GM12878 (cell line): ENCODE data around the gene TACC3. TPM values are rescaled to one million over a fixed set of nuclear protein-coding genes. Genes with fewer than 3 reads are reported as not detected.

Experiments
- ATAC-seq: fragments of 200-7000 bp; cut with Tn5 transposase; 3 replicates; pipeline ENCODE4 v1.9.1; 2020; ENCODE audit warnings: mild to moderate bottlenecking, moderate library complexity
- BruUV-seq: library from RNA; stranded (reverse); fragments of 400-500 nt; replicated peaks from 2 replicates; lab custom pipeline; 2021; lab: Mats Ljungman, UMichigan
- CTCF ChIA-PET: fragments of 300-600 bp; sonication (Branson Sonifier 250); formaldehyde crosslinking; extraction: SDS; loops from one replicate; lab custom pipeline; 2021; ENCODE audit warnings: inconsistent platforms; lab: Yijun Ruan, JAX
- POLR2A ChIA-PET: fragments of 350-600 bp; formaldehyde crosslinking; extraction: SDS; loops from one replicate; lab custom pipeline; 2021; ENCODE audit warnings: inconsistent platforms; lab: Charles Lee
- RAD21 ChIA-PET: fragments of 300-600 bp; sonication (Branson Sonifier 250); formaldehyde crosslinking; loops from one replicate; lab custom pipeline; 2023; ENCODE audit warnings: antibody characterized with exemption; ENCODE audit not compliant: unreplicated experiment; lab: Charles Lee
- SMC1A ChIA-PET: fragments of 300-600 bp; sonication (Branson Sonifier 250); formaldehyde crosslinking; loops from one replicate; lab custom pipeline; 2023; ENCODE audit not compliant: unreplicated experiment, uncharacterized antibody; lab: Charles Lee
- DNase-seq: peaks from one replicate; pipeline ENCODE4 v3.0.0-alpha.2; 2011; ENCODE audit warnings: low read depth, low spot score
- FAIRE-seq: peaks from 3 replicates; lab custom pipeline; 2011; peaks lifted over from hg19 to GRCh38; lab: Jason Lieb, UNC
- H2AFZ ChIP-seq: 2 replicates; pipeline ENCODE4 v1.6.0; 2011; ENCODE audit warnings: low read depth, low read length, control low read depth; ENCODE audit not compliant: control insufficient read depth
- H3K27ac ChIP-seq: 2 replicates; pipeline ENCODE4 v1.5.1; 2011; ENCODE audit warnings: control low read depth; ENCODE audit not compliant: control insufficient read depth, insufficient read depth
- H3K27me3 ChIP-seq, 2 experiments: replicated peaks in 1 of 2; 2 replicates each; pipeline versions ENCODE4 v1.6.0 to v1.6.1; 2011; ENCODE audit warnings: low read length in 1 of 2; ENCODE audit not compliant: control insufficient read depth in 2 of 2, insufficient read depth in 2 of 2
- H3K36me3 ChIP-seq, 2 experiments: 2 replicates each; pipeline ENCODE4 v1.5.1; 2011; ENCODE audit warnings: low read length in 1 of 2; ENCODE audit not compliant: control insufficient read depth in 2 of 2, insufficient read depth in 2 of 2
- H3K4me1 ChIP-seq: 2 replicates; pipeline ENCODE4 v1.6.1; 2011; ENCODE audit warnings: mild to moderate bottlenecking, low read length, moderate library complexity, mixed read lengths; ENCODE audit not compliant: control insufficient read depth, insufficient read depth
- H3K4me2 ChIP-seq: 2 replicates; pipeline ENCODE4 v1.6.0; 2011; ENCODE audit warnings: control low read depth; ENCODE audit not compliant: control insufficient read depth, insufficient read depth
- H3K4me3 ChIP-seq: fragments of 200-600 bp; sonication (generic); 2 replicates; pipeline ENCODE4 v1.5.1; 2016
- H3K79me2 ChIP-seq: 2 replicates; pipeline ENCODE4 v1.6.0; 2011; ENCODE audit warnings: low read length; ENCODE audit not compliant: control insufficient read depth, insufficient read depth
- H3K9ac ChIP-seq: 2 replicates; pipeline ENCODE4 v1.8.0; 2011; ENCODE audit warnings: low read length, control low read depth, mixed read lengths; ENCODE audit not compliant: control insufficient read depth, insufficient read depth
- H3K9me3 ChIP-seq: replicated peaks from 3 replicates; pipeline ENCODE4 v1.5.1; 2011; ENCODE audit warnings: mild to moderate bottlenecking, low read length; ENCODE audit not compliant: control insufficient read depth, insufficient read depth
- H4K20me1 ChIP-seq: 2 replicates; pipeline ENCODE4 v1.6.0; 2011; ENCODE audit not compliant: control insufficient read depth, insufficient read depth
- BHLHE40 ChIP-seq, 2 experiments: fragments of 450-650 bp in 1 of 2; IDR thresholded peaks; 2 replicates each; pipeline ENCODE4 v1.6.1; 2011 to 2017; ENCODE audit warnings: low read depth in 2 of 2, borderline replicate concordance in 1 of 2, improper control_type of control experiment in 1 of 2, low read length in 1 of 2, mild to moderate bottlenecking in 1 of 2
- HCFC1 ChIP-seq: fragments of 150-350 bp; IDR thresholded peaks from 2 replicates; pipeline ENCODE4 v1.6.1; 2014; ENCODE audit warnings: low read length
- NFYA ChIP-seq: IDR thresholded peaks from 2 replicates; pipeline ENCODE4 v1.6.1; 2011; ENCODE audit warnings: low read depth, mild to moderate bottlenecking, low read length, improper control_type of control experiment, borderline replicate concordance
- NRF1 ChIP-seq: conservative IDR thresholded peaks from 2 replicates; pipeline ENCODE4 v1.6.1; 2011; ENCODE audit warnings: mild to moderate bottlenecking, low read depth, low read length, improper control_type of control experiment
- POLR2AphosphoS5 ChIP-seq: IDR thresholded peaks from 2 replicates; pipeline ENCODE4 v1.6.1; 2011; ENCODE audit warnings: mild to moderate bottlenecking, low read length, inconsistent platforms
- POU2F2 ChIP-seq: IDR thresholded peaks from 3 replicates; pipeline ENCODE4 v1.6.1; 2011; ENCODE audit warnings: low read depth, mild to moderate bottlenecking, low read length, borderline replicate concordance
- SREBF1 ChIP-seq: IDR thresholded peaks from 2 replicates; pipeline ENCODE4 v1.6.1; 2012; ENCODE audit warnings: mild to moderate bottlenecking, low read length
- SRF ChIP-seq, 2 experiments: IDR thresholded peaks; 2 replicates each; pipeline ENCODE4 v1.6.1; 2011; ENCODE audit warnings: low read depth in 2 of 2, low read length in 2 of 2, mild to moderate bottlenecking in 1 of 2, moderate library complexity in 1 of 2
- SUPT20H ChIP-seq: IDR thresholded peaks from 2 replicates; pipeline ENCODE4 v1.6.1; 2011; ENCODE audit warnings: low read depth, mild to moderate bottlenecking, low read length, moderate library complexity, borderline replicate concordance; ENCODE audit not compliant: control insufficient read depth
- TAF1 ChIP-seq: IDR thresholded peaks from 2 replicates; pipeline ENCODE4 v1.6.1; 2011; ENCODE audit warnings: mild to moderate bottlenecking, low read depth, low read length, borderline replicate concordance
- TCF3 ChIP-seq: IDR thresholded peaks from 2 replicates; pipeline ENCODE4 v1.6.1; 2012; ENCODE audit warnings: low read depth, mild to moderate bottlenecking, low read length, borderline replicate concordance; ENCODE audit not compliant: insufficient read depth
- ZNF384 ChIP-seq: IDR thresholded peaks from 2 replicates; pipeline ENCODE4 v1.6.1; 2012; ENCODE audit warnings: low read depth, mild to moderate bottlenecking, low read length, improper control_type of control experiment, borderline replicate concordance
- ZSCAN29 ChIP-seq: fragments of 450-650 bp; IDR thresholded peaks from 2 replicates; pipeline ENCODE4 v1.6.1; 2017; ENCODE audit warnings: mild to moderate bottlenecking, moderate library complexity
- WGBS: methylation state at CpG from one replicate; pipeline ENCODE4 v1.1.6; 2016; ENCODE audit warnings: low lambda C conversion rate; ENCODE audit not compliant: insufficient replicate concordance, insufficient coverage; ENCODE audit errors: missing lambda C conversion rate; 5-methylcytosine and 5-hydroxymethylcytosine counted together
- in situ Hi-C: fragments of 300-500 bp; cut with MboI; formaldehyde crosslinking; loops from 9 replicates; pipeline ENCODE4 v1.14.3; 2018; ENCODE audit warnings: mixed read lengths
- intact Hi-C: fragments of 100-400 bp; cut with micrococcal nuclease; formaldehyde crosslinking; loops from one replicate; pipeline ENCODE4 v1.14.2; 2022; ENCODE audit not compliant: unreplicated experiment
- polyA plus RNA-seq, 11 experiments: library from polyadenylated mRNA; depleted of rRNA in 4 of 11; unstranded in 6 of 11; stranded (reverse) in 5 of 11; fragments of >200 nt; fragmentation: Nextera tagmentation in 4 of 11; fragmentation: Illumina TruSeq in 1 of 11; extraction: Ambion mirVana in 4 of 11; extraction: Trizol in 1 of 11; gene quantifications; 1 replicate in 1 of 11; 2 replicates in 10 of 11; pipeline versions ENCODE4 v1.2.1 to v1.2.3, GENCODE V29; 2011 to 2016; ENCODE audit warnings: inconsistent platforms in 2 of 11, missing spikeins in 2 of 11, low read depth in 1 of 11
- total RNA-seq, 4 experiments: library from RNA; depleted of rRNA in 3 of 4; stranded (reverse); fragments of >200 nt in 3 of 4; fragmentation: Illumina TruSeq in 1 of 4; extraction: Trizol in 1 of 4; gene quantifications; 2 replicates each; pipeline versions ENCODE4 v1.2.1 to v1.2.3, GENCODE V29; 2013 to 2021
- TF ChIP-seq, protein P1 (sequence below): IDR thresholded peaks from 2 replicates; pipeline ENCODE4 v1.6.1; 2012; ENCODE audit warnings: low read length, inconsistent platforms
- TF ChIP-seq, protein P2 (sequence below): IDR thresholded peaks from 2 replicates; pipeline ENCODE4 v1.6.1; 2012; ENCODE audit warnings: low read depth, low read length, improper control_type of control experiment
- TF ChIP-seq, protein P3 (sequence below): fragments of 150-350 bp; IDR thresholded peaks from 2 replicates; pipeline ENCODE4 v1.6.1; 2016; ENCODE audit warnings: low read depth, low read length

TACC3 gene
- total and polyA plus RNA-seq, 10 of the 15 experiments (the other 5 are each of a cell fraction or from before 2014, with no cell fraction given): 2.8 to 121 (median 73.3) TPM

DNA sequence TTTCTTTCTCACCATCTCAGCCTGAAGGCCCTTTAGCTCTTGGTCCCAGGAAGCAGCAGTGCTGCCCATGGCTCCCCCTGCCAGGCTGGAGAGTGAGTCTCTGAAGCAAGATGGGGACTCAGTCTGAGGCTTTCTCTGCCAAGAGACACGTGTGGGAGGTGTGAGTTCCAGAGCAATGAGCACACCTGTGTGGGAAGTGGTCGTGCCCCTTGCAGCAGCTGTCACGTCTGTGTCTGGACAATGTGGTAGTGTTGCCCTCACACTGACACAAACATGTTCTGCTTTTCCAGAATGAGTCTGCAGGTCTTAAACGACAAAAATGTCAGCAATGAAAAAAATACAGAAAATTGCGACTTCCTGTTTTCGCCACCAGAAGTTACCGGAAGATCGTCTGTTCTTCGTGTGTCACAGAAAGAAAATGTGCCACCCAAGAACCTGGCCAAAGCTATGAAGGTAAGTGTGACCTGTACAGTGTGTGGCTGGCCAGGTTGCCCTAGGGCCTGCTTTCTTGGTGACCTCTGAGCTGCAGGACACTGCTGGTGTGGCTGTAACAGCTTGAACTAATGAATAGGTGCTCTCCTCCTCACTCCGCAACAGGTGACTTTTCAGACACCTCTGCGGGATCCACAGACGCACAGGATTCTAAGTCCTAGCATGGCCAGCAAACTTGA is 1.9 kb downstream of the TACC3 start:
- TSS peak; percentile 29 for BruUV-seq
- in situ Hi-C loops: no loop called here
- intact Hi-C loops: no loop called here
- H3K27ac ChIP-seq: peak overlapping the region; percentile 81
- POLR2A ChIA-PET: interaction anchor here (0.6 to 3.8 kb wide), 5 partner anchors 11 to 442 kb away, joined by 3 to 34 read pairs (median 7); partner anchors contain the start of gene SLBP
- peaks cover 66% of the 10 kb centered on the region for H3K79me2 ChIP-seq
- peaks cover 18 to 28% of the 10 kb centered on the region in 2 experiments; a peak in 3 of 4 replicates for H3K36me3 ChIP-seq
- H3K9ac ChIP-seq: peak overlapping the region; percentile 91
- ATAC-seq (peak; percentile 4), DNase-seq (no peak), FAIRE-seq (peak; percentile 88)
- H3K4me3 ChIP-seq: peak overlapping the region; percentile 94
- peak overlapping the region; percentile 99 for H3K4me2 ChIP-seq
- SMC1A ChIA-PET: interaction anchor here (1.2 to 11.0 kb wide), 5 partner anchors 9 to 30 kb away, joined by 3 to 132 read pairs (median 4); partner anchors contain the start of gene SLBP
- CTCF ChIA-PET: interaction anchor here (0.7 to 15.5 kb wide), 9 partner anchors 9 to 367 kb away, joined by 3 to 317 read pairs (median 6); partner anchors contain the start of gene SLBP
- no peaks in the 10 kb centered on the region for H3K9me3 ChIP-seq
- H4K20me1 ChIP-seq: peaks cover 4% of the 10 kb centered on the region
- peak overlapping the region; percentile 83 for H2AFZ ChIP-seq
- WGBS: 31% methylated on average over 12 of the region's 12 CpGs
- H3K27me3 ChIP-seq: no peaks in the 10 kb centered on the region
- peaks cover 27% of the 10 kb centered on the region for H3K4me1 ChIP-seq
- RAD21 ChIA-PET: interaction anchor here (1.3 to 4.9 kb wide), 4 partner anchors 9 to 30 kb away, joined by 3 to 77 read pairs (median 5); partner anchors contain the start of gene SLBP
- TF ChIP-seq POU2F2: 0 out of 3 replicates have a peak, but pooled peaks have one; percentile 16
- no peak for TF ChIP-seq TAF1
- no peak for TF ChIP-seq NRF1
- TF ChIP-seq SRF (IDR thresholded peaks at IDR 0.05; ENCODE audit: low read depth in 2 of 2, low read length in 2 of 2): no peak
- TF ChIP-seq HCFC1: no peak
- TF ChIP-seq, protein P1, sequence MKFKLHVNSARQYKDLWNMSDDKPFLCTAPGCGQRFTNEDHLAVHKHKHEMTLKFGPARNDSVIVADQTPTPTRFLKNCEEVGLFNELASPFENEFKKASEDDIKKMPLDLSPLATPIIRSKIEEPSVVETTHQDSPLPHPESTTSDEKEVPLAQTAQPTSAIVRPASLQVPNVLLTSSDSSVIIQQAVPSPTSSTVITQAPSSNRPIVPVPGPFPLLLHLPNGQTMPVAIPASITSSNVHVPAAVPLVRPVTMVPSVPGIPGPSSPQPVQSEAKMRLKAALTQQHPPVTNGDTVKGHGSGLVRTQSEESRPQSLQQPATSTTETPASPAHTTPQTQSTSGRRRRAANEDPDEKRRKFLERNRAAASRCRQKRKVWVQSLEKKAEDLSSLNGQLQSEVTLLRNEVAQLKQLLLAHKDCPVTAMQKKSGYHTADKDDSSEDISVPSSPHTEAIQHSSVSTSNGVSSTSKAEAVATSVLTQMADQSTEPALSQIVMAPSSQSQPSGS: no peak
- TF ChIP-seq, protein P2, sequence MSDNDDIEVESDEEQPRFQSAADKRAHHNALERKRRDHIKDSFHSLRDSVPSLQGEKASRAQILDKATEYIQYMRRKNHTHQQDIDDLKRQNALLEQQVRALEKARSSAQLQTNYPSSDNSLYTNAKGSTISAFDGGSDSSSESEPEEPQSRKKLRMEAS: peak; percentile 40; the same call in 1 of the 2 replicates
- TF ChIP-seq, protein P3, sequence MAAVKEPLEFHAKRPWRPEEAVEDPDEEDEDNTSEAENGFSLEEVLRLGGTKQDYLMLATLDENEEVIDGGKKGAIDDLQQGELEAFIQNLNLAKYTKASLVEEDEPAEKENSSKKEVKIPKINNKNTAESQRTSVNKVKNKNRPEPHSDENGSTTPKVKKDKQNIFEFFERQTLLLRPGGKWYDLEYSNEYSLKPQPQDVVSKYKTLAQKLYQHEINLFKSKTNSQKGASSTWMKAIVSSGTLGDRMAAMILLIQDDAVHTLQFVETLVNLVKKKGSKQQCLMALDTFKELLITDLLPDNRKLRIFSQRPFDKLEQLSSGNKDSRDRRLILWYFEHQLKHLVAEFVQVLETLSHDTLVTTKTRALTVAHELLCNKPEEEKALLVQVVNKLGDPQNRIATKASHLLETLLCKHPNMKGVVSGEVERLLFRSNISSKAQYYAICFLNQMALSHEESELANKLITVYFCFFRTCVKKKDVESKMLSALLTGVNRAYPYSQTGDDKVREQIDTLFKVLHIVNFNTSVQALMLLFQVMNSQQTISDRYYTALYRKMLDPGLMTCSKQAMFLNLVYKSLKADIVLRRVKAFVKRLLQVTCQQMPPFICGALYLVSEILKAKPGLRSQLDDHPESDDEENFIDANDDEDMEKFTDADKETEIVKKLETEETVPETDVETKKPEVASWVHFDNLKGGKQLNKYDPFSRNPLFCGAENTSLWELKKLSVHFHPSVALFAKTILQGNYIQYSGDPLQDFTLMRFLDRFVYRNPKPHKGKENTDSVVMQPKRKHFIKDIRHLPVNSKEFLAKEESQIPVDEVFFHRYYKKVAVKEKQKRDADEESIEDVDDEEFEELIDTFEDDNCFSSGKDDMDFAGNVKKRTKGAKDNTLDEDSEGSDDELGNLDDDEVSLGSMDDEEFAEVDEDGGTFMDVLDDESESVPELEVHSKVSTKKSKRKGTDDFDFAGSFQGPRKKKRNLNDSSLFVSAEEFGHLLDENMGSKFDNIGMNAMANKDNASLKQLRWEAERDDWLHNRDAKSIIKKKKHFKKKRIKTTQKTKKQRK: no peak
- no peak for TF ChIP-seq ZSCAN29
- TF ChIP-seq BHLHE40 (IDR thresholded peaks at IDR 0.05; ENCODE audit: borderline replicate concordance in 1 of 2, low read depth in 2 of 2, low read length in 1 of 2): peak; percentile 62 to 84; a peak in 3 of 4 replicates
- TF ChIP-seq ZNF384: no peak
- TF ChIP-seq NFYA: no peak
- TF ChIP-seq TCF3: peak; percentile 60; the same call in 1 of the 2 replicates
- no peak for TF ChIP-seq POLR2AphosphoS5
- TF ChIP-seq SREBF1: no peak
- TF ChIP-seq SUPT20H: no peak
